ENCODE results near the gene BANP.
"Not testable (repeated sequence)": the region's sequence is repeated elsewhere in the genome, so short reads cannot be mapped to it uniquely, and the experiment has no call there.

The BANP gene

GRCh38 chr16:88028177-88028930, 77.1 kb downstream of the BANP start:
- not testable (repeated sequence) for DNase-seq (ENCODE audit: low spot score)

DNA sequence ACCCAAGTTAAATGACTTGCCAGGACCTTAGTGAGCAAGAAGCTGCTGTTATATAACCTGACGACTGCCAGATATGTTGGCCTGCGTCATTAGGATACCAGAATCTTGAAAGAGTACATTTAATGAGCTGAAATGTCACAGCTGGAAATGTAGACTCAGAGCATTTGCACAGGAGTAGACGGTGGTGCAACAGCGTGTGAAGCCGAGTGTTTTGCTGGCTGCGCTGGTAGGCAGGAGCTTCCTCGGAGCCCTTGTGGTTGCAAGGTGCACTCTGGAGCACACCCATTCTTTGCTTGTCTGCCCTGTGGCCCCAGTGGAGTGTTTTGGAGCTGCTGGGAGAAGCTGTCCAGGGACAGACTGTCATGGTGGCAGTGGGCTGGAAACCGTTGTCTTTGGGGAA, 79.3 kb downstream of the BANP start:
- DNase-seq (ENCODE audit: low spot score) = no peak

DNA sequence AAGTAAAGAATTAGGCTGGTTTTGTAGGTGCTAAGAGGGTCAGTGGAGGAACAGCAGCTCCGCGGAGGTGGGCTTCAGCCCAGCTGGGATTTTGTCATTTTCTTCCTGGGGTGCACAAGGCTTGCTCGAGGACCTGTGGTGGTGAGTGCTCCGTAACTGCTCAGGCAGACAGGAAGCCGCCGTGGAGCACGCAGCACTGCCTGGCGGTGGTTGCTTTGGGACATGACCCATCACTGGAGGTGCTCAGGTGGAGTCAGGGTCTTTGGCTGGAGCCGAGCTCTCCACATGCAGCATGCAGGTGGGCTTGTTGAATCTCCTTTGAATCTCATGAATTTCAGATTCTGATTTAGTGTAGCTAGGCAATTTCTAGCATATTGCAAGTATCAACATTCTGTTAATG, 79.7 kb downstream of the BANP start:
- not testable (repeated sequence) for DNase-seq (ENCODE audit: low spot score)

GRCh38 chr16:88033003-88033740, 81.9 kb downstream of the BANP start:
- not testable (repeated sequence) for DNase-seq (ENCODE audit: low spot score)

GRCh38 chr16:88034770-88035169, 83.5 kb downstream of the BANP start:
- DNase-seq (ENCODE audit: low spot score) = no peak

DNA sequence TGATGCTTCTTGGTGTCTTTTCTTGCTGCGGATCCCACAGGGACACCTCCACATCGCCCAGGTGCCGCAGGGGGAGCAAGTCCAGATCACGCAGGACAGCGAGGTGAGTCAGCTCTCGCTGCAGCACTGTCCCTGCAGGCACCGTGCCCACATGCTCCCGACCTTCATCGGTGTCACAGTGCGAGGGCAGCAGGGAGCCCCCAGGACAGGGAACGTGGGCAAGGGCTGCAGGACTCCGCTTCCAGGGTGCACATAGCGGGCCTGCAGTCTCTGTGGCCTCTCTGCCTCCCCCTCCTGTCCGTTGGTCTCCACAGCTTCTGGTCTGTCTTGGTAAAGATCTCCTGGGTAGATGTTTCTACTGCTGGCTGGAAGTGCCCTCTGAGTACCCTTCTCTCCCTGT, 84.1 kb downstream of the BANP start:
- DNase-seq (ENCODE audit: low spot score) = no peak

DNA sequence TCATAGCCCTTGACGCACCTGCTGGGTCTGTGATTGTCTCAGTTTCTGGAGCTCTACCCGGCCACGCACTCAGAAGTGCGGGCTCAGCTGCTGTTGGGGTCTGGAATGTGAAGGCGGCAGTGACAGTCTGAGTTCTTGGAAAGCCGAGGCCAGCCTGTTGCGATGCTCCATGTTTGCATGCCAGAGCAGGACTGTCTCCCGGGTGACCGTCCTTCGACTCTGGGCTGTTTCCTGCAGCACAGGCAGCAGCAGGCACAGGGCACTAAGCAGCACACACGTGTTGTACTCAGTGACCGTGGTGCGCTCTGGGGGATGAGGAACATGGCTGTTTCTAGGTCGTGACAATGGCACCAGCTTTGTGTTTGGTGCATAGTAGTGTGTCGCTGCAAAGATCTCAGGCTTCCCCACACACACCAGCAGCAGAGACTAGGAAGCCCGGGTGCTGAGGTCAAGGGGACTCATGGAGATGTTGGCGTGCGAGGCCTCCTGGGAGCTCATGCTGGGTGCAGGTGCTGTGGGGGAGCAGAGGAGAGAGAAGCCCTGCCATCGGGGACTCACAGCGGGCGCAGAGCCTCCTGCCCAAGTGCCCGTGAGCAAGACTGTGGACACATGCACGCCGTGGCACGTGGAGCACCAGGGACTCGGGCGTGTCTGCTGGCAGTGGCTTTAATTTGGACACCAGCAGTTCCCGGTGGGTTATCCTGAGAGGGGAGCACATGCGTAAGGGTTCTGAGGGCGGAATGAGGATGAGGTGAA, 84.8 kb downstream of the BANP start:
- DNase-seq (ENCODE audit: low spot score) = not testable (repeated sequence)

DNA sequence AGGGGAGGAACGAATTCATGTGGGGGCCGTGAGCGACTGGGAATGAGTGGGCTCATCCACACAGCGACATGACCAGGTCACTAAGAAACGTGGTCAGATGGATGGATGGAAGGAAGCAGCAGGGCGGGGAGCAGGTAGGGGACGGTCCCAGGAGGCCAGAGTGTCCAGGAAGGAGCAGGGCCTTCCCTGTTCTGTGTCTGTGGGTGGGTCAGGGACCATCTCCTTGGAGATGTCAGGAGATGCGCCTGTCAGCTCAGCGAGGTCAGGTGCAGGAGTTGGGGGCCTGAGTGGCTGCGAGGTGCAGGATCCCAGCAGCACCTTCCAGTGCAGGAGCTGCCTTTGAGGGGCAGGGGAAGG, 85.4 kb downstream of the BANP start:
- DNase-seq (ENCODE audit: low spot score) = not testable (repeated sequence)

DNA sequence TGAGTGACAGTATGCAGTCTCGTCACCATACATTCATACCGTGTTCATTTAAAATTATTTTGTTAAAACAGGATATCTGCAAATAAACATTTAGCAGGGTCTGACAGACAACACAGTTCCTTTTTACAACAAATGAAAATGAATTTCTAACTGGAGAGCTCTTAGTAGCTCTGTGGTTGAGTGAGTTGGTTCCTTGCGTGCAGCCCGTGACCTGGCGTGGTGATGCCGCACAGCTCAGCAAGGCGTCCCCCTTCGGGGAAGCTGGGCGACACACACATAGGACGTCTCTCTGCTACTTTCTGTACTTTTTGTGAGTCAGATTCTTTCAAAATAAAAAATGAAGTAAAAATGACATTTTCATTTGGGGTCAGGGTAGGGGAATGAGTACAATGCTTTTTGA, 86.1 kb downstream of the BANP start:
- not testable (repeated sequence) for DNase-seq (ENCODE audit: low spot score)

DNA sequence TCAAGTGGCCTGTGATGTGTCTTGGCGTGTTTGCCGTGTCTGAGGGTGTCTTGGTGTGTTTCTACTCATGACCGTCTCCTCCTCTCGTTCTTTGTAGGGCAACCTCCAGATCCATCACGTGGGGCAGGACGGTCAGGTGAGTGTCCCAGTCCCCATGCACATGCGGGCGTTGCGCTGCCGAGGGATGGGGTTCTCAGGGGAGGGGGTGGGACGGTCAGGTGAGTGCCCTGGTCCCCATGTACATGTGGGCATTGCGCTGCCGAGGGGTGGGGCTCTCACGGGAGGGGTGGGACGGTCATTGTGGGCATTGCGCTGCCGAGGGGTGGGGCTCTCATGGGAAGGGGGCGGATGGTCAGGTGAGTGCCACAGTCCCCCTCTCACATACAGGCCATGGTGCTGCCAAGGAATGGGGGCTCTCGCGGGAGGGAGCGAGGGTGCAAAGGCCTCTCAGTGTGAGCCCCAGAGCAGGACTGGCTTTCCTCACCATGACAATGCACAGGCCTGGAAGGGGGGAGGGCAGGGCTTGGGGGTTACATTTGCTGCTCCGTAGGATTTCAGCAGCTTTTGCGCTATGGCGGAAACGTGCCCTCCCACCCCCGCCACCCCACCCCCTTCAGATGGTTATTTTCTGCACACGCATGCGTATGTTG, 86.8 kb downstream of the BANP start:
- not testable (repeated sequence) for DNase-seq (ENCODE audit: low spot score)

DNA sequence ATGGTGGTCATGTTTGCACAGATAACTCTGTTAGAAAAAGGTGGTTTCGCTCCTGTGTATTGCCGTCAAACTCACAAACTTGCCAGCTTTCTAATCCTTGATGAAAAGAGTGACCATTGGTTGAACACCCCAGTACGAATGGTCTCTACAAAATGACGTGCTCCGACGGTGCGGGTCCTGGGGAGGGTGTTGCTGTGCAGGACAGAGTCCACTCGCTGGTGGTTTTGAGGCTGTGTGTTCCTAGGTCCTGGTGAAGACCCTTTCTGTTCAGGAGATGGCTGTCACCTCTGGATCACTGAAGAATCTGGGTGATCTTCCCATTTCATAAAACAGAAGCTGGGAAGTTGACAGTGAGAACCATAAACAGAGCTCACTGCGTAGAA, 87.3 kb downstream of the BANP start:
- not testable (repeated sequence) for DNase-seq (ENCODE audit: low spot score)

DNA sequence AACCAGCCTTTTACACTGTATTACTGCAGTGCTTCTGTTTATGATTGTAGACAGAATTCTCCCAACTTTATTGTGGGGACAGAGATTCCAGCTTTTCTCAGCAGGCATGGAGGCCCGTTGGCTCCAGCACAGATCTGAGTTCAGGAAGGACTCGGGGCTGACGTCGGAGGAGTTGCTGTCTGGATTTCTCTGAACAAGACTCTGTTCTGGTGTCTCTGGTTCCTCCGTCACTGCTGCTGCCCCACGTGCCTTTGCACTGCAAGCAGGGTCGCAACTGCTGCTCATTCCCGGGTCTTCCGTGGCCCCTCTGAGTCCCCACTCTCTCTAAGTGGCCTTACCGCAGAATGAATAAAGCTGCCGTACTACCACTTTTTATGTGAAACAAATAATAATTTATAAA, 88.4 kb downstream of the BANP start:
- no peak for DNase-seq (ENCODE audit: low spot score)

DNA sequence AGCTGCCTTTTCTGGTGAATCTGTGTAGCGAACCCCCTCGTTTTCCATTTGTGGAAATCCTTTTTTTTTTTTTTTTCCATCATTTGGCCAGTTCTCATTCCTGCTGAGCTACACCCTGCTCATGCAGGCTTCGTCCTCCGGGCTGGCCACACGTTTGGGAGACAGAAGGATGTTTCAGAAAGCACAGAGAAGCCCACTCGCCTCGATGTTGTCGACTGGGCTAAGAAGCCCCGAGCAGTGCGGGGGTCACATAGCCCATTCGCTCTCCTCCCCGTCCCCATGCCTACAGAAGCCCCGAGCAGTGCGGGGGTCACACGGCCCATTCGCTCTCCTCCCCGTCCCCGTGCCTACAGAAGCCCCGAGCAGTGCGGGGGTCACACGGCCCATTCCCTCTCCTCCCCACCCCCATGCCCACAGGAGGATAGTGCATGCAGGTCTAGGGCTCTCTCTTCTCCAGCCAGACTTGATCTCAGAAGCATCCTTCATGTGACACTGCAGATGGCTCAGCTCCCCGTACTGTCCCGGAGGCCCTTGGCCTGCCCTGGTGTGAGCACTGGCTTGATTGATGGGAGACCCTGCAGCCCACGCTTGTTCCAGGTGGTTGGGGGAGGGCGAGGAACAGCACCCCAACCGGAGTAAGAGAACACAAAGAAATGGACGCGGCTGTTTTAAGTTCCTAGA, 89.1 kb downstream of the BANP start:
- DNase-seq (ENCODE audit: low spot score) = not testable (repeated sequence)

DNA sequence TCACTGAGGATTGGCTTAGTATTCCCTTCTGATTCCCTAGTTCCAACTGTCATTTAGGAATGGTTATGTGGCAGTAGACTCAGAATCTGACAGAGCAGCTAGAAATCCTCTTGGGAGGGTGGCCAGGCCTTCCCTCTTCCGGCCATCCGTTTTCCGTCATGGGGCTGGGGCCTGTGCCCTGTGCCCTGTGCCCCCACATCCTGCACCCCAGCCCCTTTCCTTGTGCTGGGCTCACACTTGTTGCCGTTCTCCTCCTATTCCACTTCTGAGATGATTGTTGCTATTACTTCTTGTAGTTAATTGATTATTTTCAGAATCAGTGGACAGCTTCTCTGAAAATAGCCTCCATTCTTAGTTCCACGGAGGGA, 89.6 kb downstream of the BANP start:
- not testable (repeated sequence) for DNase-seq (ENCODE audit: low spot score)

DNA sequence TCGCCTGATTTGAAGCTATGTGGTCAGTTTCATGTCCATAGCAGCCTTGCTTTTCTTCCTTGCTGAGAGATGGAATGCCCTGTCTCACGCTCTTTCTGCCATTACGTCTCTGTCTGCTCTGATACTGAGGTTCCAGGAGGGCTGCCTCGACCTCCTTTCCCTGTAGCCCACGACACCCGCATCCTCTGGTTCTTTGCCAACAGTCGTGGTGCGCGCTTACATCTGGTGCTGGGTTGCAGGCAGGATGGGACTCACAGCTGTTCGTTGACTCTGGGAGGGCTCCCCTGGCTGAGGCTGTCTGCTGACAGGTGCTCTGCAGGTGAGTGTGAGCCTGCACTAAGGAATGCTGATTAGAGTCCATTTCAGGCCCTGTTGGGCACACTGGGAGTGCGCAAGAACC, 90.3 kb downstream of the BANP start:
- not testable (repeated sequence) for DNase-seq (ENCODE audit: low spot score)

DNA sequence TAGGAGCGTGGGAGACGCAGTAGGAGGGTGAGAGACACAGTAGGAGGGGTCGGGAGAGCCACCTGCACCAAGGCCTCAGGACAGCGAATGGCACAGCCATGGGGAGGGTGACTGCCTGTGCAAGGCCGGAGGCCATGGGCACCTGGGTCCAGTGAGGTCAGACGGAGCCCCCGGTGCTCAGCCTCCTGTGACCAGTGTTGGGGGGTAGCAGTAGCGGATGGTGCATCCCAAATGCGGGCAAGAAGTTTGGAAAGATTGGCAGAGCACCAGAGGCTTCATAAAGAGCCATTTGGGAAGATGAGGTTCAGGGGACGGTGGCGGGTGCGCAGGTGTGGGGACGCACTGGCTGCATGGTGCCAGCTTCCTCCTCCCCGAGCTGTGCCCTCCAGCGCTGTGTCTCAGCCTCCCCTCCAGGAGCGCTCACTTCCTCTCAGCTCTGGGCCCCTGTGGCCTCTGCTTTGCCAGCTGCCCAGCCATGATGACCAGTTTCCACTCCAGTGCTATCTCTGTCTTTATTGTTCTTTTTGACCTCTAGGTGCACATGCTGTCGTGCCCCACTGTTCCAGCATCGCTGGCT, 90.8 kb downstream of the BANP start:
- not testable (repeated sequence) for DNase-seq (ENCODE audit: low spot score)

DNA sequence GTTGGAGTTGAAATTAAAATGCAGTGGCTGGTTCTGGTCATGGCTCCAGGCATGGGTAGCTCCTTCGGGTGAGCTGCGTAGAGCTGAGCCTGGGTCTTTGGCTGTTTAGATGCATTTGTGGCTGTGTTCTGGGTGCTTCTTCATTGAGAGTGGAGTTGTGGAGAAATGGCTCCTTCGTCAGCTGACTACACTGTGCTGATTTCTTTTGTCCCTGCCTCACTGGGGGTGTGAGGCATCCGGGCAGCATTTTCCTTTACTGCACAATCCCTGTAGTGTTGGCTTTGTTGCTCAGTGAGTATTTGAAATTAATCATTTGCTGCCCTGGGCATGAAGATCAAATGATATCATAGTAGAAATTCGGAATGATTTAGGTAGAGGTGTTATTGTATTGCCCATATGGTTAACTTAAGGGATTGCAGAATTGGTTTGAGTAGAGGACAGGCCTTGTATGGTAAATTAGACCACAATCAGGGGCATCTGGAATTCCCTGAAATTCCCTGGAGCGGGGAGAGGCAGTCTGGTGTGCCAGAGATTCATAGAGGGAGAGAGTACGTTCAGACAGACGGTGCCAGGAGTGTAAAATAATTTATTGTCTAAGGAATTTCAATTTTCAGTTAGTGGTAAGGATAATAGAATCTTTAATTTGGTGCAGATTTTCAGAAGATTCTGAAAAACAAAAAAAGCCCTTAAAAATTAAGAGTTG, 92.1 kb downstream of the BANP start:
- not testable (repeated sequence) for DNase-seq (ENCODE audit: low spot score)

DNA sequence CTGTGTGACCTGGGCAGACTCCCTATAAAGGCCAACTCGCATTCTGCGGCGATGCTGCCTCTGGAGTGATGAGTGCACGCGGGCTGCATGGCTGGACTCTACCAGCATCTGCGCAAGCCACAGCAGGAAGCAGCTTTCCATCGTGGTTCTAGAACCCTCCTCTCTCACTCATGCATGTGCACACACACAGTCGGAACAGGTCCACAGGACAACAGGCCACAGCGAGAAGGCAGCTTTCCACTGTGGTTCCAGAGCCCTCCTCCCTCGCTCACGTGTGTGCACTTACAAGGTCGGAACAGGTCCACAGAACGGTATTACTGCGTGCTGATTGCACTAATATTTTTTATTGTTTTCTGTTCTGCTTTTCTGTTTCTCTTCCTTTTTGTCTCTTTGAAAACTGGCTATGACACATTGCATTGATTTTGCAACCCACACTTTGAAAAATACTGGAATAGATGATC, 92.9 kb downstream of the BANP start:
- not testable (repeated sequence) for DNase-seq (ENCODE audit: low spot score)

GRCh38 chr16:88045361-88045760, 94.1 kb downstream of the BANP start:
- not testable (repeated sequence) for DNase-seq (ENCODE audit: low spot score)

- DNase-seq (ENCODE audit: low spot score) = no peak
Measured at GRCh38 chr16:88045820-88046303, 94.6 kb downstream of the BANP start.
